Upper lobe of left lung (tissue), 6 donors: ENCODE data around the gene SH2D3A. TPM values are rescaled to one million over a fixed set of nuclear protein-coding genes. Genes with fewer than 3 reads are reported as not detected.
A peak's percentile ranks its signal among the peaks of the same experiment; 100 is the strongest.
"Not testable (repeated sequence)": the region's sequence is repeated elsewhere in the genome, so short reads cannot be mapped to it uniquely, and the experiment has no call there.

ENCODE experiments used
- ATAC-seq, 2 donors: fragments of 200-7000 bp; cut with Tn5 transposase; one replicate each; pipeline ENCODE4 v1.9.1; 2022; ENCODE audit warnings: mild to moderate bottlenecking in 2 of 2, moderate library complexity in 2 of 2; ENCODE audit not compliant: low FRiP score in 2 of 2
- DNase-seq, 2 donors: peaks; one replicate each; pipeline ENCODE4 v3.0.0-alpha.2; 2019 to 2020
- H3K27ac ChIP-seq, 4 donors: fragments of 200-600 bp; sonication (generic); one replicate each; pipeline ENCODE4 v1.5.1; 2016 to 2019
- H3K27me3 ChIP-seq, 4 donors: fragments of 200-600 bp; sonication (generic); one replicate each; pipeline ENCODE4 v1.5.1; 2017 to 2019
- H3K36me3 ChIP-seq, 4 donors: fragments of 200-600 bp; sonication (generic); one replicate each; pipeline ENCODE4 v1.5.1; 2016 to 2019
- H3K4me1 ChIP-seq, 4 donors: fragments of 200-600 bp; sonication (generic); one replicate each; pipeline ENCODE4 v1.5.1; 2018 to 2019
- H3K4me3 ChIP-seq, 4 donors: fragments of 200-600 bp; sonication (generic); one replicate each; pipeline ENCODE4 v1.5.1; 2017 to 2019; ENCODE audit warnings: mild to moderate bottlenecking in 2 of 4, moderate library complexity in 1 of 4
- H3K9me3 ChIP-seq, 4 donors: fragments of 200-600 bp; sonication (generic); one replicate each; pipeline ENCODE4 v1.5.1; 2018 to 2019
- EP300 ChIP-seq, 4 donors: sonication (generic); formaldehyde crosslinking; IDR thresholded peaks; one replicate each; pipeline ENCODE4 v1.5.1; 2017; ENCODE audit warnings: antibody characterized with exemption in 4 of 4, control low read depth in 2 of 4
- POLR2A ChIP-seq, 4 donors: fragments of 450-650 bp; IDR thresholded peaks; one replicate each; pipeline ENCODE4 v1.5.1; 2016 to 2017; ENCODE audit warnings: antibody characterized with exemption in 4 of 4, mild to moderate bottlenecking in 2 of 4
- POLR2AphosphoS5 ChIP-seq, 2 donors: sonication (generic); formaldehyde crosslinking; IDR thresholded peaks; one replicate each; pipeline ENCODE4 v1.5.1; 2017; ENCODE audit warnings: antibody characterized with exemption in 2 of 2
- WGBS, 2 donors: methylation state at CpG; one replicate each; pipeline ENCODE4 v1.1.5; 2017 to 2018; 5-methylcytosine and 5-hydroxymethylcytosine counted together
- total RNA-seq, 6 donors: library from RNA; depleted of rRNA in 4 of 6; stranded (reverse); fragments of >200 nt in 4 of 6; gene quantifications; one replicate each; pipeline versions ENCODE4 v1.1.0 to v1.2.1, GENCODE V29; 2016 to 2021
- TF ChIP-seq, protein P1 (sequence below), 6 experiments: fragments of 450-650 bp in 4 of 6; fragments of 200-600 bp in 2 of 6; sonication (generic) in 2 of 6; IDR thresholded peaks; one replicate each; pipeline ENCODE4 v1.5.1; 2016 to 2019; ENCODE audit warnings: antibody characterized with exemption in 6 of 6
- donor health status: DM: no; HTN: no; CAD: no; lungs with moderate emphysema.
- donor health status: DM: no; HTN: yes; CAD: no; lungs with severe emphysema.

The SH2D3A gene
- total RNA-seq, 6 donors from 2014 or later, result 24.9 to 109 (median 35.8) TPM

- ATAC-seq, result no peak
- TF ChIP-seq POLR2AphosphoS5 (IDR thresholded peaks at IDR 0.05), result no peak
- TF ChIP-seq POLR2A (IDR thresholded peaks at IDR 0.05), result no peak
- TF ChIP-seq EP300 (IDR thresholded peaks at IDR 0.05), result no peak
- TF ChIP-seq, protein P1, sequence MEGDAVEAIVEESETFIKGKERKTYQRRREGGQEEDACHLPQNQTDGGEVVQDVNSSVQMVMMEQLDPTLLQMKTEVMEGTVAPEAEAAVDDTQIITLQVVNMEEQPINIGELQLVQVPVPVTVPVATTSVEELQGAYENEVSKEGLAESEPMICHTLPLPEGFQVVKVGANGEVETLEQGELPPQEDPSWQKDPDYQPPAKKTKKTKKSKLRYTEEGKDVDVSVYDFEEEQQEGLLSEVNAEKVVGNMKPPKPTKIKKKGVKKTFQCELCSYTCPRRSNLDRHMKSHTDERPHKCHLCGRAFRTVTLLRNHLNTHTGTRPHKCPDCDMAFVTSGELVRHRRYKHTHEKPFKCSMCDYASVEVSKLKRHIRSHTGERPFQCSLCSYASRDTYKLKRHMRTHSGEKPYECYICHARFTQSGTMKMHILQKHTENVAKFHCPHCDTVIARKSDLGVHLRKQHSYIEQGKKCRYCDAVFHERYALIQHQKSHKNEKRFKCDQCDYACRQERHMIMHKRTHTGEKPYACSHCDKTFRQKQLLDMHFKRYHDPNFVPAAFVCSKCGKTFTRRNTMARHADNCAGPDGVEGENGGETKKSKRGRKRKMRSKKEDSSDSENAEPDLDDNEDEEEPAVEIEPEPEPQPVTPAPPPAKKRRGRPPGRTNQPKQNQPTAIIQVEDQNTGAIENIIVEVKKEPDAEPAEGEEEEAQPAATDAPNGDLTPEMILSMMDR (IDR thresholded peaks at IDR 0.05), result no peak
- peaks cover 6 to 22% (median 13%) of the 10 kb centered on the region in 4 donors for H3K4me1 ChIP-seq
- WGBS, 2 donors, result 63 to 85% methylated on average over 4 of the region's 4 CpGs
- H3K27me3 ChIP-seq, result no peaks in the 10 kb centered on the region
- DNase-seq, result no peak
- no peak overlapping the region for H3K4me3 ChIP-seq
- H3K36me3 ChIP-seq, result no peaks in the 10 kb centered on the region
- no peaks in the 10 kb centered on the region for H3K9me3 ChIP-seq
- H3K27ac ChIP-seq, result no peak overlapping the region
These were observed 11.2 kb upstream of the SH2D3A start for GRCh38 chr19:6778386-6778785.

DNA sequence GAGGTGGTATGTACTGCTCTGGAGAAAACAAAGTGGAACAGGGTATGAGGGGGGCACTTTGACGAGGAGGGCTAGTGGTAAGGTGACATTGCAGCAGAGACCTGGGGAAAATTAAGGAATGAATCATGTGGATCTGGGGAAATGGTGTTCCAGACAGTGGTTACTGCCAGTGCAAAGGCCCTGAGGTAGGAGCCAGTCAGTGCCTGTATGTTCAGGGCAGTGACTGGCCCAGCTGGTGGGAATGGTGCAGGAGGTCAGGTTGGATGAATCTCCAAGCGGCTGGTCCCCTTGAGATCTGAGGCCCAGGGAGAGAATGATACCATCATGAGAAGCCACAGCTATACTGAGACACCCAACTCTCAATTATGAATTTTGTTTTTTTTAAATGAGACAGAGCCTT is 10.2 kb upstream of the SH2D3A start:
- Histone ChIP-seq H3K4me3 (no peak overlapping the region), H3K27ac (no peak overlapping the region), H3K27me3 (no peaks in the 10 kb centered on the region), H3K4me1 (peaks cover 6 to 22% (median 13%) of the 10 kb centered on the region in 4 donors), H3K36me3 (no peaks in the 10 kb centered on the region), H3K9me3 (no peaks in the 10 kb centered on the region)
- 78 to 83% methylated on average over 2 of the region's 2 CpGs for WGBS, 2 donors
- no peak for ATAC-seq
- TF ChIP-seq, protein P1 (IDR thresholded peaks at IDR 0.05), result no peak
- no peak for TF ChIP-seq POLR2AphosphoS5 (IDR thresholded peaks at IDR 0.05)
- TF ChIP-seq POLR2A (IDR thresholded peaks at IDR 0.05), result no peak
- no peak for TF ChIP-seq EP300 (IDR thresholded peaks at IDR 0.05)
- DNase-seq, result no peak

DNA sequence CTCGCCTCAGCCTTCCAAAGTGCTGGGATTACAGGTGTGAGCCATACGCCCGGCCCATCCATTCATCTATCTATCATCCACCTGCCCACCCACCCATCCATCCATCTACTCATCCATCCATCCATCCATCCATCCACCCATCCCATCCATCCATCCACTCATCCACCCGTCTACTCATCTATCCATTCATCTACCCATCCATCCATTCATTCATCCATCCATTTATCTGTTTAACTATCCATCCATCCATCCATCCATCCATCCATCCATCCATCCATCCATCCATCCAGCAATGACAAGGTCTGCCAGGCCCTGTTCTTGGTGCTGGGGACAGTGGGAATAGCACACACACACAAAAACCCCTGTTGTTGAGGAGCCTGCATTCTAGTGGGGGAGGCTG is 9.8 kb upstream of the SH2D3A start:
- Histone ChIP-seq H3K4me1 (peaks cover 6 to 19% (median 12%) of the 10 kb centered on the region in 4 donors), H3K4me3 (no peak overlapping the region), H3K27ac (no peak overlapping the region), H3K27me3 (no peaks in the 10 kb centered on the region), H3K9me3 (no peaks in the 10 kb centered on the region), H3K36me3 (no peaks in the 10 kb centered on the region)
- WGBS, 2 donors, result 94 to 98% methylated on average over 4 of the region's 4 CpGs
- ATAC-seq, result no peak
- no peak for TF ChIP-seq POLR2AphosphoS5 (IDR thresholded peaks at IDR 0.05)
- TF ChIP-seq, protein P1 (IDR thresholded peaks at IDR 0.05), result no peak
- TF ChIP-seq POLR2A (IDR thresholded peaks at IDR 0.05), result no peak
- TF ChIP-seq EP300 (IDR thresholded peaks at IDR 0.05), result no peak
- no peak for DNase-seq

- not testable (repeated sequence) for DNase-seq, H3K9me3 ChIP-seq, ATAC-seq, H3K36me3 ChIP-seq, H3K4me3 ChIP-seq, H3K27me3 ChIP-seq, H3K4me1 ChIP-seq, H3K27ac ChIP-seq
These were observed 8.8 kb upstream of the SH2D3A start for GRCh38 chr19:6776045-6776444.

- Histone ChIP-seq H3K4me1 (peaks cover 0 to 7% (median 0%) of the 10 kb centered on the region in 4 donors), H3K27me3 (no peaks in the 10 kb centered on the region), H3K4me3 (no peak overlapping the region), H3K36me3 (no peaks in the 10 kb centered on the region), H3K27ac (peak overlapping the region in 1 of 4 donors; percentile 16), H3K9me3 (no peaks in the 10 kb centered on the region)
- TF ChIP-seq POLR2A (IDR thresholded peaks at IDR 0.05) (no peak), POLR2AphosphoS5 (IDR thresholded peaks at IDR 0.05) (no peak)
- TF ChIP-seq, protein P1 (IDR thresholded peaks at IDR 0.05), result no peak
- ATAC-seq (peak in 1 of 2 donors; percentile 28), DNase-seq (no peak)
- WGBS, 2 donors, result 72 to 75% methylated on average over 11 of the region's 11 CpGs
These were observed 7.8 kb upstream of the SH2D3A start for GRCh38 chr19:6774821-6775707.
